Measurements from ENCODE around the gene LAMB3. TPM values are rescaled to one million over a fixed set of nuclear protein-coding genes. Genes with fewer than 3 reads are reported as not detected.

Gene LAMB3
- total RNA-seq, 2 donors from 2014 or later = 92.5 to 110 TPM

GRCh38 chr1:209616366-209617046 is 35.7 kb downstream of the LAMB3 start:
- peaks cover 8% of the 10 kb centered on the region for H3K36me3 ChIP-seq
- no peak overlapping the region for H3K9ac ChIP-seq (ENCODE audit: low read depth in 2 of 2, low read length in 2 of 2)
- H3K4me1 ChIP-seq = no peaks in the 10 kb centered on the region
- H3K9me3 ChIP-seq = no peaks in the 10 kb centered on the region
- no peak overlapping the region for H3K4me3 ChIP-seq
- TF ChIP-seq CTCF (IDR thresholded peaks at IDR 0.05) = no peak
- intact Hi-C loops (cut with DNase I) = no loop called here
- H3K27me3 ChIP-seq = no peaks in the 10 kb centered on the region
- H3K27ac ChIP-seq = no peak overlapping the region
- no peak for DNase-seq

- no peak for TF ChIP-seq CTCF (IDR thresholded peaks at IDR 0.05)
- DNase-seq = no peak
- Histone ChIP-seq H3K9me3 (no peaks in the 10 kb centered on the region), H3K27ac (no peak overlapping the region), H3K4me1 (no peaks in the 10 kb centered on the region), H3K4me3 (no peak overlapping the region), H3K9ac (ENCODE audit: low read depth in 2 of 2, low read length in 2 of 2) (no peak overlapping the region), H3K36me3 (peaks cover 8% of the 10 kb centered on the region), H3K27me3 (no peaks in the 10 kb centered on the region)
- intact Hi-C loops (cut with DNase I) = no loop called here
Observed at GRCh38 chr1:209614906-209615305, 37.3 kb downstream of the LAMB3 start.

- Histone ChIP-seq H3K27me3 (no peaks in the 10 kb centered on the region), H3K27ac (no peak overlapping the region), H3K9ac (ENCODE audit: low read depth in 2 of 2, low read length in 2 of 2) (no peak overlapping the region), H3K36me3 (peaks cover 8% of the 10 kb centered on the region), H3K4me3 (no peak overlapping the region), H3K9me3 (no peaks in the 10 kb centered on the region), H3K4me1 (no peaks in the 10 kb centered on the region)
- intact Hi-C loops (cut with DNase I) = no loop called here
- DNase-seq = no peak
- TF ChIP-seq CTCF (IDR thresholded peaks at IDR 0.05) = no peak
Observed at GRCh38 chr1:209614151-209614420, 38.1 kb downstream of the LAMB3 start.

GRCh38 chr1:209613400-209614150 is 38.6 kb downstream of the LAMB3 start:
- no peaks in the 10 kb centered on the region for H3K9me3 ChIP-seq
- intact Hi-C loops (cut with DNase I) = no loop called here
- no peak for TF ChIP-seq CTCF (IDR thresholded peaks at IDR 0.05)
- H3K27ac ChIP-seq = no peak overlapping the region
- no peak for DNase-seq
- H3K4me1 ChIP-seq = no peaks in the 10 kb centered on the region
- H3K4me3 ChIP-seq = no peak overlapping the region
- H3K27me3 ChIP-seq = no peaks in the 10 kb centered on the region
- no peak overlapping the region for H3K9ac ChIP-seq (ENCODE audit: low read depth in 2 of 2, low read length in 2 of 2)
- peaks cover 8% of the 10 kb centered on the region for H3K36me3 ChIP-seq

GRCh38 chr1:209612646-209613399 is 39.4 kb downstream of the LAMB3 start:
- H3K9ac ChIP-seq (ENCODE audit: low read depth in 2 of 2, low read length in 2 of 2) = no peak overlapping the region
- no peaks in the 10 kb centered on the region for H3K9me3 ChIP-seq
- no peak overlapping the region for H3K27ac ChIP-seq
- H3K36me3 ChIP-seq = peaks cover 7% of the 10 kb centered on the region
- no peaks in the 10 kb centered on the region for H3K4me1 ChIP-seq
- no peaks in the 10 kb centered on the region for H3K27me3 ChIP-seq
- no peak for TF ChIP-seq CTCF (IDR thresholded peaks at IDR 0.05)
- intact Hi-C loops (cut with DNase I) = no loop called here
- no peak for DNase-seq
- no peak overlapping the region for H3K4me3 ChIP-seq

All from colonic mucosa (tissue), 4 donors.